ENCODE measurements around the gene TWIST2.

The TWIST2 gene

GRCh38 chr2:238940806-238941205 is 92.9 kb downstream of the TWIST2 start:
- no peak for DNase-seq (ENCODE audit: low read depth)
- no peak overlapping the region for H3K4me3 ChIP-seq (ENCODE audit: low read depth, low read length)
- no peak for TF ChIP-seq CTCF (IDR thresholded peaks at IDR 0.05; ENCODE audit: insufficient read depth, low read depth, low read length, missing control alignments)

- DNase-seq (ENCODE audit: low read depth) = no peak
- no peak overlapping the region for H3K4me3 ChIP-seq (ENCODE audit: low read depth, low read length)
- TF ChIP-seq CTCF (IDR thresholded peaks at IDR 0.05; ENCODE audit: insufficient read depth, low read depth, low read length, missing control alignments) = no peak
Measured at GRCh38 chr2:238941262-238941792, 93.4 kb downstream of the TWIST2 start.

- H3K4me3 ChIP-seq (ENCODE audit: low read depth, low read length) = no peak overlapping the region
- no peak for DNase-seq (ENCODE audit: low read depth)
- TF ChIP-seq CTCF (IDR thresholded peaks at IDR 0.05; ENCODE audit: insufficient read depth, low read depth, low read length, missing control alignments) = no peak
Measured at GRCh38 chr2:238942080-238942725, 94.3 kb downstream of the TWIST2 start.

GRCh38 chr2:238942726-238943300 is 94.9 kb downstream of the TWIST2 start:
- H3K4me3 ChIP-seq (ENCODE audit: low read depth, low read length) = no peak overlapping the region
- no peak for TF ChIP-seq CTCF (IDR thresholded peaks at IDR 0.05; ENCODE audit: insufficient read depth, low read depth, low read length, missing control alignments)
- no peak for DNase-seq (ENCODE audit: low read depth)

GRCh38 chr2:238943338-238944067 is 95.6 kb downstream of the TWIST2 start:
- DNase-seq (ENCODE audit: low read depth) = no peak
- H3K4me3 ChIP-seq (ENCODE audit: low read depth, low read length) = no peak overlapping the region
- TF ChIP-seq CTCF (IDR thresholded peaks at IDR 0.05; ENCODE audit: insufficient read depth, low read depth, low read length, missing control alignments) = no peak

GRCh38 chr2:238945433-238946150 is 97.7 kb downstream of the TWIST2 start:
- peak; percentile 57 for TF ChIP-seq CTCF (IDR thresholded peaks at IDR 0.05; ENCODE audit: insufficient read depth, low read depth, low read length, missing control alignments)
- peak; percentile 18 for DNase-seq (ENCODE audit: low read depth)
- H3K4me3 ChIP-seq (ENCODE audit: low read depth, low read length) = no peak overlapping the region

All from GM12865 (cell line).